ENCODE results near the gene HMCN2.

GRCh38 chr9:130362691-130363090 is 97.1 kb downstream of the HMCN2 start:
- TF ChIP-seq EZH2phosphoT487 (IDR thresholded peaks at IDR 0.05; ENCODE audit: insufficient read depth, low read depth) (no peak), EZH2 (IDR thresholded peaks at IDR 0.05; ENCODE audit: insufficient read depth, poor library complexity, severe bottlenecking) (no peak)

All from GM23248 (cell line).